Adipose tissue (tissue), 3 donors: ENCODE measurements around the gene NAV2. TPM values are rescaled to one million over a fixed set of nuclear protein-coding genes. Genes with fewer than 3 reads are reported as not detected.

Experiments
- H3K27ac ChIP-seq: one replicate; pipeline ENCODE4 v1.5.1; 2013; ENCODE audit warnings: low read depth, low read length
- WGBS, 3 donors: extraction: QIAGEN DNeasy Blood & Tissue Kit; methylation state at CpG; one replicate each; pipeline ENCODE4 v1.1.7; 2013; 5-methylcytosine and 5-hydroxymethylcytosine counted together
- polyA plus RNA-seq, 3 donors: library from polyadenylated mRNA; stranded (reverse); fragments of 200-250 nt; gene quantifications; one replicate each; pipeline ENCODE4 v1.2.3, GENCODE V29; 2013
- donor health status: healthy with polysubstance abuse.
- donor health status: Bipolar disorder and iron deficiency.
- donor health status: healthy.

Gene NAV2, protein sequence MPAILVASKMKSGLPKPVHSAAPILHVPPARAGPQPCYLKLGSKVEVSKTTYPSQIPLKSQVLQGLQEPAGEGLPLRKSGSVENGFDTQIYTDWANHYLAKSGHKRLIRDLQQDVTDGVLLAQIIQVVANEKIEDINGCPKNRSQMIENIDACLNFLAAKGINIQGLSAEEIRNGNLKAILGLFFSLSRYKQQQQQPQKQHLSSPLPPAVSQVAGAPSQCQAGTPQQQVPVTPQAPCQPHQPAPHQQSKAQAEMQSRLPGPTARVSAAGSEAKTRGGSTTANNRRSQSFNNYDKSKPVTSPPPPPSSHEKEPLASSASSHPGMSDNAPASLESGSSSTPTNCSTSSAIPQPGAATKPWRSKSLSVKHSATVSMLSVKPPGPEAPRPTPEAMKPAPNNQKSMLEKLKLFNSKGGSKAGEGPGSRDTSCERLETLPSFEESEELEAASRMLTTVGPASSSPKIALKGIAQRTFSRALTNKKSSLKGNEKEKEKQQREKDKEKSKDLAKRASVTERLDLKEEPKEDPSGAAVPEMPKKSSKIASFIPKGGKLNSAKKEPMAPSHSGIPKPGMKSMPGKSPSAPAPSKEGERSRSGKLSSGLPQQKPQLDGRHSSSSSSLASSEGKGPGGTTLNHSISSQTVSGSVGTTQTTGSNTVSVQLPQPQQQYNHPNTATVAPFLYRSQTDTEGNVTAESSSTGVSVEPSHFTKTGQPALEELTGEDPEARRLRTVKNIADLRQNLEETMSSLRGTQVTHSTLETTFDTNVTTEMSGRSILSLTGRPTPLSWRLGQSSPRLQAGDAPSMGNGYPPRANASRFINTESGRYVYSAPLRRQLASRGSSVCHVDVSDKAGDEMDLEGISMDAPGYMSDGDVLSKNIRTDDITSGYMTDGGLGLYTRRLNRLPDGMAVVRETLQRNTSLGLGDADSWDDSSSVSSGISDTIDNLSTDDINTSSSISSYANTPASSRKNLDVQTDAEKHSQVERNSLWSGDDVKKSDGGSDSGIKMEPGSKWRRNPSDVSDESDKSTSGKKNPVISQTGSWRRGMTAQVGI (N-terminal part only)
- 1 to 10 TPM; 3.9 to 5.1 (median 4.8) TPM for polyA plus RNA-seq

DNA sequence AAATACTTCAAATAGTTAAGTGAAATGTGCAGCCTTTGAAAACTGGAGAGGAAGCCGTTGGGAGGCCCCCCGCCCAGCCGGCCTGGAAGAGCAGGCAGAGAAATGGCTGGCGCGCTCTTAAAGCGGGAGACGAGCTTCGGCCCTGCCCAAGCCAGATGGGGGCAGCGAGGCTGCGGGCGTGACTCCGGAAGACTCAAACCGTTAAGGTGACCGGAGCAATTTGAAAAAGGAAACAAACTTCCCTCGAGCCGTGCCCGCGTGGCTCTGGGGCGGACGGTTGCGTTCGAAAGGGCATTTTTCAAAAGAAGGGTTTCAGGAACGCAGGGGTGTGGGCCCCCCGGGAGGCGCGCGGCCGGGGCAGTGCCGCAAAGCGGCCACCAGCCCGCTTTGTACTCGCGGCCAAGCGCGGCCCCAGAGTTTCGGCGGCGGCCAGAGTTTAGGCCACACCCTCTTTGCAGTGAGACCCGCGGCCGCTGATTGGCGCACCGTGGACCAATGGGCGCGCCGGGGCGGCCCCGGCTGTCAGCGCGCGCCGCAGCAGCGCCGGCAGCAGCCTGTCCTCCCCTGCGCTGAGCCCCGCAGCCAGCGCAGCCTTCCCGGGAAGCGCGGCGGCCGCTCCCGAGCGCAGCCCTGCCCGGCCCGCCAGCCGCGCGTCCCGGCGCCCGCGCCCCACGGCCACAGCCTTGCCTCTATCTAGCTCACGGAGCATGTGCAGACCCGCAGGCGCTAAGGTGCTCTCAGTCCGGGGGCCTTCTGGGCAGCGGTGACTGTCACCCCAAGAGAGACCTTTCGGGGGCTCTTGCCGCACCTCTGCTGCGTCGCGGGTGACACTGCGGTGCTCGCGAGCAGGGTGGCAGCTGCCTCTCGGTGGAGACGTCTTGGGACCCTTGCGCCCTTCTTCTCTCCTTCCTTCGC is at the start of gene NAV2:
NAV2 (plus strand) TSS at position 557 of the 915 bp plus-strand sequence. CDS start 859 bp downstream, outside the sequence.
- peak within 1 kb of the TSS; percentile 28 for H3K27ac ChIP-seq
- 0 to 1% (median 0%) methylated on average over 87 to 91 of the region's 91 CpGs for WGBS, 3 donors

GRCh38 chr11:19663206-19663605 is 49.4 kb upstream of the NAV2 start:
- no peak overlapping the region for H3K27ac ChIP-seq
- WGBS, 3 donors = 31 to 50% (median 41%) methylated on average over 1 of the region's 1 CpG

DNA sequence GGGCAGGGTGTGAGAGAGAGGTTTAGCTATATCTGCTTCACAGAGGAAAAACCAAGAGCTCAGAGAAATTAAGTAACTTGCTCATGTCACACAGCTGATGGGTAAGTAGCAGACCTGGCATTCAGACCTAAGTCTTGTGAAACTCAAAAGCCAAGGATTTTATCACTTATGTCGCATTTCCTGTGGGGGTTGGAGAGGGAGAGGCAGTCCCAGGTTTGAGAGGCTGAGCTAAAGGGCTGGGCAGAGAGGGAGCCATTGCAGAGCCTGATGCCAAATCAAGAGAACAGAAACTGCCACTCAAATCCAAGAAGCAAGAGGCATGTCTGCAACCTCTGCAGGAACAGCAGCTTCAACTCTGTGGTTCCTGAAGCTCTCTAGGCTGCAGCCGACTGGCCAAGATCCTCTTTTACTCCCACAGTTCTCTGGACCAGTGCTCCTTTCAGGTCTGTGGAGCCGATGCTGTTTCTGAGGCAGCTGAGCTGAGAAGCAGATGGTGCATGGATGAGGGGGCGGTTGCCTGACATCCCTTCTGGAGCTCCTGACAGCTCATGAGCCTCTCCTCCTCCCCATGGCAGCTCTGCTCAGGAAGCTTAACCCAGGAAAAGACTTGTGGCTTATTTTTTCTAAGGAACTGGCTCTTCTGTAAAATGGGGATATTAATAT is 47.6 kb upstream of the NAV2 start:
- WGBS, 3 donors = 25 to 64% (median 36%) methylated on average over 4 of the region's 4 CpGs
- no peak overlapping the region for H3K27ac ChIP-seq

GRCh38 chr11:19666951-19667350 is 45.7 kb upstream of the NAV2 start:
- 41 to 89% (median 76%) methylated on average over 3 of the region's 3 CpGs for WGBS, 3 donors

DNA sequence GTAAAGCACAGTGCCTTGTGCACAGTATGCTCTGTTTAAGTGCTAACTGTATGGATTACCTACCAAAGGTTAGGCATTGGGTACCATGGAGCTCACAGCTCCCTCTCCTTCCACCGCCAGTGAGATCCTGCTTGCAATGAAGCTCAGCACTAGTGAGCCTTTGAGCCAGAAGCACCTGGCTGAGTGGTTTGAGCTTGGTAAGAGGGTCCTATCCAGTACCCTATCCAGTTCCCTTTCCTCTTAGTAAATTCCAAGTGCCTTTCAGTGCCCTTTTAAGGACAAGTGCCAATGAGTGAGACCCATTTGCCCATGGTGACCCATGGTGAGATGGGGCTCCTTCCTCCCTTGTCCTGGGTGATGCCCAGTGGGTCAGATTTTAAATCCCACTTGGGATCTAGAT is 43.1 kb upstream of the NAV2 start:
- no peak overlapping the region for H3K27ac ChIP-seq
- 98 to 100% (median 100%) methylated on average over 1 of the region's 1 CpG for WGBS, 3 donors

More at GRCh38 chr11:19666951-19667350, 45.7 kb upstream of the NAV2 start:
- no peak overlapping the region for H3K27ac ChIP-seq

- 76 to 79% (median 79%) methylated on average over 13 of the region's 13 CpGs for WGBS, 3 donors
- no peak overlapping the region for H3K27ac ChIP-seq
Observed at GRCh38 chr11:19670030-19670791, 42.4 kb upstream of the NAV2 start.

- WGBS, 3 donors = 94 to 97% (median 95%) methylated on average over 2 of the region's 2 CpGs
- H3K27ac ChIP-seq = no peak overlapping the region
Observed at GRCh38 chr11:19672586-19673206, 39.9 kb upstream of the NAV2 start.

- 55 to 71% (median 68%) methylated on average over 14 of the region's 14 CpGs for WGBS, 3 donors
- no peak overlapping the region for H3K27ac ChIP-seq
Observed at GRCh38 chr11:19673924-19674729, 38.5 kb upstream of the NAV2 start.

DNA sequence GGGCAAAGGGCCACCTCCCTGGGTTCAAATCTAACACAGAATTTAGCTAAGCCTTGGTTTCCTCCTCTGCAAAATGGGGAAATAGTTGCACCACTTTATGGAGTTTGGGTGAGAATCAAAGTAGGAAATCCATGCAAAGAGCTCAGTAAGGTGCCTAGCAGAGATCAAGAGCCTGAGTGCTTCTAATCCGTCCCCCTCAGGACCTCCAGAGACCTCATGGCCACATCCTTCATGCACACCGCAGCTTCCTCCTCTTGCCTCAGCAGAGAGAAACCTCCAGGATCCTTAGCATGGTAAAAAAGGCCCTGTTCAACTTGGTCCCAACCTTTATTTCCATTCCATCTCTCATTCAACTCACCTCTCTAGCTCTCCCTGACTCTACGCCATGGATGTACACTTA is 37.8 kb upstream of the NAV2 start:
- no peak overlapping the region for H3K27ac ChIP-seq
- 61 to 94% (median 65%) methylated on average over 3 of the region's 3 CpGs for WGBS, 3 donors

DNA sequence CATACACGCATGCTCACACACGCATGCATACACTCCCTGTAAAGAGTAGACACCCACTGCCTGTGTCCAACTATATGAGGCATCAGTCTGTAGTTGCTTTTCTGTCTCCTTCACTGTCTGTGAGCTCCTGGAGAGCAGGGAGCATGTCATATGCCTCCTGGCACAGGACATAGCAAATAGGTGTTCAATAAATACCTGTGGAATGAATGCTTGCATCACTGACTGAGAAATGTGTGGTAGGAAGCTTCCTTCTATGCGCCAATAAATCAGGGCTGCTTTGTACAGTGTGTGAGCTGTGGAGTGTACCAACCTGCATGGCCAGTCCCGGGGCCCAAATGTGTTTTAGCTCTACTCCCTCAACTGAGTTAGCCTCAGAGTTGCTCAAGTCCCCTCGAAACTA is 37.2 kb upstream of the NAV2 start:
- 87 to 92% (median 89%) methylated on average over 5 of the region's 5 CpGs for WGBS, 3 donors

DNA sequence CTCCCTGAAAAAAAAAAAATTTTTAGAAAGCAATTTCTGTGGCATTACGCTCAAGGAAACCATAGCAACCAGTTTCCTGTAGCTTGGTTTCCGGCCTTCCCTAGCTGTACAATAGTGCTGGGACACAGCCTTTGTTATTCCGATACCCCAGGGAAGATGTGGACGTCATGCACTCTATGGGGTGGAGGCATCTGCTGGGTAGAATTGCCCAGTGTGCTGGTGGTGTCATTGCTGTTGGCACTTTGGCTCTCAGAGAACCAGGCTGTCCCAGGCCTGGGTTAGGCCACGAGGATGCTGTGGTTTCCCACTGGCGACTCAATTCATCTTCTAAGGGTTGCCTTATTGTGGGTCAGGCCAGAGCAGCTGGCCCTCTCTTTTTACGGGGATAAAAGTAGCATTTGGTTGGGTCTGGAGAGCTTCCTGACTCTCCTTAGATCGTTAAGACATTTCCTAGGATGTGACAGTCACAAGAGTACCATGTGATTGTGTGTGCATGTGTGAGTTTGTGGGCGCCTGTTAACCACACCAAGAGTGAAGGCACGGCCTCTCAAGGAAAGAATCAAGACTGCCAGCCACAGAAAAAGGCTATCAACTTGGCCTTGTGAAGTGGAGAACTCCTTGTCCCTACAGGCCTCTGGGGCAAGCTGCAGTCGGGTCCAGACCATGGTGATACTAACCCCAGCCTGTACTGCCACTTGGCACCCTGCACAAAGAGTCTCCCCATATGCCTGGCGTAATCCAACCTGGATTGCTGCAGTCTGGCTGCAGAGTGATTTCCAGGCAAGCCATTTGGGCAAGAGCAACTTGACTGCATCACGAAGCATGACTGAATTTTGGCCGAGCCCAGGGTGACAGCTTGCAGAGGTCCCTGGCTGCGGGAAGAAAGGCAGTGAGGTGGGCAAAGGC is 35.9 kb upstream of the NAV2 start:
- H3K27ac ChIP-seq = no peak overlapping the region
- 63 to 84% (median 68%) methylated on average over 15 of the region's 15 CpGs for WGBS, 3 donors

More for the DNA sequence above, 37.2 kb upstream of the NAV2 start:
- H3K27ac ChIP-seq = no peak overlapping the region

DNA sequence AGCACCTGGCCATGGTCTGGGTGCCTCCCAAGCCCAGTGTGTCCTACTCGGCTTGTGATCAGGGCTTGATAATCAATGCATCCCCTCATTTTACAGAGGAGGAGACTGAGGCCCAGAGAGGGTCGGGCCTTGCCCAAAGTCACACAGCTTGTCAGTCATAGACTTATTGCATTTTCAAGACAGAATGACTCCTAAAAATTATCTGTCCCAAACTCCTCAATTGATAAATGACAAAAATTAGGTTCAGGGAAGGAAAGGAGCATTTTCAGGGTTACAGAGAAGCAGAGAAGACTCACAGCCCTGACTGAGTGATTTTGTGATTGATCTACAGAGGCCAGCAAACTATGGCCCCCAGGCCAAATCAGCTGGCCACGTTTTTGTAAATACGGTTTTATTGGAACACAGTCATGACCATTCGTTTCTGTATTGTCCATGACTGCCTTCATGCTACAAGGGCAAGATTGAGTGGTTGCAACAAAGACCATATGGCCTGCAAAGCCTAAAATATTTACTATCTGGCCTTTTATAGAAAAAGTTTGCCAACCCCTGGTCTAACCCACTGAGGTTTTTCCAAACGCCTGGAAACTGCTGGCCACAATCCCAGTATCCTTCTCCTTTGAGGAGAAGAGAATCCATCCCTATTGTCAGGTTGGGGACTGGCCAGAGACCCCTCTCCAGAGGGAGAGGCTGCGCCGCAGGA is 35.1 kb upstream of the NAV2 start:
- 74 to 77% (median 76%) methylated on average over 8 of the region's 8 CpGs for WGBS, 3 donors
- H3K27ac ChIP-seq = no peak overlapping the region

GRCh38 chr11:19679952-19680828 is 32.4 kb upstream of the NAV2 start:
- WGBS, 3 donors = 36 to 52% (median 46%) methylated on average over 12 of the region's 12 CpGs
- H3K27ac ChIP-seq = peak overlapping the region; percentile 79
